ENCODE results near the gene FCRL4.

- TF ChIP-seq CTCF (optimal IDR thresholded peaks at IDR 0.05 in 1 of 3, IDR thresholded peaks at IDR 0.05 in 1 of 3, conservative IDR thresholded peaks at IDR 0.05 in 1 of 3; ENCODE audit: extremely low read depth in 1 of 3, insufficient read depth in 2 of 3, low read length in 3 of 3) (no peak), EZH2 (IDR thresholded peaks at IDR 0.05; ENCODE audit: low read length) (no peak)
Observed at GRCh38 chr1:157618190-157618589, 20.3 kb upstream of the FCRL4 start.

Measured in keratinocyte (primary cell).